Lower leg skin (tissue), 3 donors: ENCODE measurements around the gene RAMP3.

Source experiments
- POLR2A ChIP-seq, 2 donors: fragments of 450-650 bp; IDR thresholded peaks; one replicate each; pipeline ENCODE4 v1.6.1; 2016 to 2017; ENCODE audit warnings: antibody characterized with exemption in 2 of 2, mild to moderate bottlenecking in 1 of 2, moderate library complexity in 1 of 2
- TF ChIP-seq, protein P1 (sequence below), 3 donors: fragments of 450-650 bp; IDR thresholded peaks; one replicate each; pipeline ENCODE4 v1.5.1; 2016; ENCODE audit warnings: antibody characterized with exemption in 3 of 3, mild to moderate bottlenecking in 3 of 3, moderate library complexity in 2 of 3

DNA sequence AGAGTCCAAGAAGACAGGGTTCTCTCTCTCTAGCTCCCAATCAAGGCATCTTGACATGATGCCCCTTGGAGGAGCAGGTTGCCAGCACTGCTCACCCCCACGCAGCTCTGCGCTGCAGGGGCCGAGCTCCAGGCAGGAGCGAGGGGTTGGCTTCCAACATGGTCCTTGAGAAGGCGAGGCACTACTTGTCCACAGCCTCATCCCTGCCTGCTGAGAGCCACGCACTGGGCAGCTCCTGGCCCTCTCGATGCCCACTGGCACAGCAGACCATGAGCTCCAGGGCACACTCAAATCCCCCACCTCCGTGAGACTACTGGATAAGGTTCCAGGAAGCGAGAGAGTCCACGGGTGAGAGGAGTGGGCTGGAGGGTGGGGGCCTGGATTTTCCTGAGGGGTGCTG, 31.1 kb downstream of the RAMP3 start:
- no peak for TF ChIP-seq POLR2A (IDR thresholded peaks at IDR 0.05)
- TF ChIP-seq, protein P1, sequence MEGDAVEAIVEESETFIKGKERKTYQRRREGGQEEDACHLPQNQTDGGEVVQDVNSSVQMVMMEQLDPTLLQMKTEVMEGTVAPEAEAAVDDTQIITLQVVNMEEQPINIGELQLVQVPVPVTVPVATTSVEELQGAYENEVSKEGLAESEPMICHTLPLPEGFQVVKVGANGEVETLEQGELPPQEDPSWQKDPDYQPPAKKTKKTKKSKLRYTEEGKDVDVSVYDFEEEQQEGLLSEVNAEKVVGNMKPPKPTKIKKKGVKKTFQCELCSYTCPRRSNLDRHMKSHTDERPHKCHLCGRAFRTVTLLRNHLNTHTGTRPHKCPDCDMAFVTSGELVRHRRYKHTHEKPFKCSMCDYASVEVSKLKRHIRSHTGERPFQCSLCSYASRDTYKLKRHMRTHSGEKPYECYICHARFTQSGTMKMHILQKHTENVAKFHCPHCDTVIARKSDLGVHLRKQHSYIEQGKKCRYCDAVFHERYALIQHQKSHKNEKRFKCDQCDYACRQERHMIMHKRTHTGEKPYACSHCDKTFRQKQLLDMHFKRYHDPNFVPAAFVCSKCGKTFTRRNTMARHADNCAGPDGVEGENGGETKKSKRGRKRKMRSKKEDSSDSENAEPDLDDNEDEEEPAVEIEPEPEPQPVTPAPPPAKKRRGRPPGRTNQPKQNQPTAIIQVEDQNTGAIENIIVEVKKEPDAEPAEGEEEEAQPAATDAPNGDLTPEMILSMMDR (IDR thresholded peaks at IDR 0.05): no peak
